IPS-18c (cell line): ENCODE measurements around the gene SPATA6.
"Not testable (repeated sequence)": the region's sequence is repeated elsewhere in the genome, so short reads cannot be mapped to it uniquely, and the experiment has no call there.

Source experiments
- H3K4me3 ChIP-seq: 2 replicates; pipeline ENCODE4 v1.7.0; 2013; ENCODE audit warnings: low read depth, mild to moderate bottlenecking, low read length, moderate library complexity; ENCODE audit not compliant: insufficient read depth
- H3K9me3 ChIP-seq: one replicate; pipeline ENCODE4 v1.6.1; 2013; ENCODE audit warnings: mild to moderate bottlenecking, low read length, moderate library complexity; ENCODE audit not compliant: control insufficient read depth, insufficient read depth

SPATA6 gene

GRCh38 chr1:48294094-48294493 lies 177.9 kb downstream of the SPATA6 start:
- H3K9me3 ChIP-seq, H3K4me3 ChIP-seq: not testable (repeated sequence)

- H3K4me3 ChIP-seq, result no peak overlapping the region
- no peaks in the 10 kb centered on the region for H3K9me3 ChIP-seq
These were observed 179.3 kb downstream of the SPATA6 start for GRCh38 chr1:48292706-48293105.

GRCh38 chr1:48291421-48291820 lies 180.6 kb downstream of the SPATA6 start:
- Histone ChIP-seq H3K4me3 (no peak overlapping the region), H3K9me3 (no peaks in the 10 kb centered on the region)

- Histone ChIP-seq H3K4me3 (no peak overlapping the region), H3K9me3 (no peaks in the 10 kb centered on the region)
These were observed 186.5 kb downstream of the SPATA6 start for GRCh38 chr1:48285525-48285924.

- H3K9me3 ChIP-seq, H3K4me3 ChIP-seq: not testable (repeated sequence)
These were observed 187.1 kb downstream of the SPATA6 start for GRCh38 chr1:48284696-48285420.

- not testable (repeated sequence) for H3K4me3 ChIP-seq, H3K9me3 ChIP-seq
These were observed 189.7 kb downstream of the SPATA6 start for GRCh38 chr1:48282329-48282728.

GRCh38 chr1:48277437-48277836 lies 194.6 kb downstream of the SPATA6 start:
- not testable (repeated sequence) for H3K9me3 ChIP-seq, H3K4me3 ChIP-seq

DNA sequence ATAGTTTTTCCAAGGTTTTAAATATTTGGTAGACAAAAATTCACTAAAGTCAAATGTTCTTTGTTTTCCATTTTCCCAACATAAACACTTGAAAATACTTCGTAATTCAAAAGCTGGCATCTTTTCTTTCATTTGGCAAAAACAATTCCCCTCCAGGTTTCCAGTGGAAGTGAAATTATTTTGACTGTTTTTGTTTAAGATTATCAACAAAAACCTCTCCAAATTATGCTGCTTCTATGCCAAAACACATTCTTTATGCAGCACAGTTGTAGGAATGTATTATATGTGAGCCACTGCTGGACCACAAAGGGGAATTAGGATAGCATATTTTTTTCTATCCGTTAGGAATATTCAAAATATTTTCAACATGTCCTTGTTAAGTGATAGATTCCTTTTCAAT lies 205.4 kb downstream of the SPATA6 start:
- no peak overlapping the region for H3K4me3 ChIP-seq
- peaks cover 5% of the 10 kb centered on the region for H3K9me3 ChIP-seq

DNA sequence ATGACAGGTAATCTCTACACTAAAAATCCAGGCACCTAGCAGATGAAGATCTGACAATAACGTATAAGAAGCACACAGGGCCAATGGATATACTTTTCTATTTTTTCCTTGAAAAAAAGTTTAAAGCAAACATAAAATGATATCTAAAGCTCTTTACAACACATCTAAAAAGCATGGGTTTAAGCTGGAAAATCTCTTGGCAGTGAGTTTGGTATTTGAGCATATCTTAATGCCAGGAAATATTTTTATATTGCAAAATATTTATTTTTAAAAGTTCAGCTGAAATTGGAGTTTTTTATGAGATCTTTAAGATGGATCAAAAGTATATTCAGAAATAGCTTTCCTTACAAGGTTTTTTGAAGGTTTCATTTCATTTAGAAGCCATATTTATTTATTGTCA lies 209.0 kb downstream of the SPATA6 start:
- peaks cover 5% of the 10 kb centered on the region for H3K9me3 ChIP-seq
- H3K4me3 ChIP-seq, result no peak overlapping the region

DNA sequence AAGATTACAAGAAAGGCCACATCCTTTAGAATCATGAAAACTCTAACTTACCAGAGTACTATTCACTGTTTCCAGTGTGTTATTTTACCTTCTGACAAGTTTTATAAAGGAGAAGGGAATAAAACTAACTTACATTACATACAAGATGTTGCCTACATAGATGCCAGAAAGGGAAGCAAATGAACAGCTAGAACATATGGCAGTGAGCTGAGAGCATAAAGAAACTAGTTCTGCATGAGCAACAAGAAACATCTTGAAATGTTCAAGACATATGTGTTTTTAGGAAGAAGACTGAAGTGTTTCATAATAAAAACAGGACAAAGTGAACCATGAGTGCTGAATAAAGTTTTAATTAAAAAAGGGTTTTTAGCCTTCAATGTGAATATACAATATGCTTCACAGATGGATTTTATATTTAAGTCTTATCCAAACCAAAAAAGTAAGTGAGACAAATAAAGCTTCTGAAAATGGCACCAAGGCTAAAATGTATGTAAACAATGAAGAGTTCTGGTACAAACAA lies 210.1 kb downstream of the SPATA6 start:
- Histone ChIP-seq H3K4me3 (no peak overlapping the region), H3K9me3 (no peaks in the 10 kb centered on the region)

DNA sequence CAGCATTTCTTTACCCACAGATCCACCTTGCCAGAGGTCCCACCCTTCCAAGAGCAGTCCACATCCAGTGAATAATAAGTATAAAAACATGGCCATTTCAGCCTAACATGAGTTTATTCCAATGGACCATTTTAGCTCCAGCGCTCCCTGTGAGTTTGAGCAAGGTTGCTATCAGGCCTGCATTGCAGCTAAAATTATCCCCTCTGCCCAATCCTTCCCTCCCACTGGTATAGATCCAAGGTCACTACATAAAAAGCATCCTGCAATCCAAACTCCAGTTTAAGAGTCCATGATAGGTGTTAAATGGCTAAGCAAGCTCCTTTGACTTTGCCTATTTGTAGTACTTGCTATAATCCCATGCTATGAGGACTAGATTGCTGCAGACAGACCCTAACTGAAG lies 213.9 kb downstream of the SPATA6 start:
- no peaks in the 10 kb centered on the region for H3K9me3 ChIP-seq
- H3K4me3 ChIP-seq, result no peak overlapping the region

- no peaks in the 10 kb centered on the region for H3K9me3 ChIP-seq
- H3K4me3 ChIP-seq, result no peak overlapping the region
These were observed 217.8 kb downstream of the SPATA6 start for GRCh38 chr1:48254254-48254653.

GRCh38 chr1:48251821-48252220 lies 220.2 kb downstream of the SPATA6 start:
- H3K4me3 ChIP-seq, result no peak overlapping the region
- no peaks in the 10 kb centered on the region for H3K9me3 ChIP-seq

- H3K9me3 ChIP-seq, result no peaks in the 10 kb centered on the region
- no peak overlapping the region for H3K4me3 ChIP-seq
These were observed 220.7 kb downstream of the SPATA6 start for GRCh38 chr1:48251323-48251722.

DNA sequence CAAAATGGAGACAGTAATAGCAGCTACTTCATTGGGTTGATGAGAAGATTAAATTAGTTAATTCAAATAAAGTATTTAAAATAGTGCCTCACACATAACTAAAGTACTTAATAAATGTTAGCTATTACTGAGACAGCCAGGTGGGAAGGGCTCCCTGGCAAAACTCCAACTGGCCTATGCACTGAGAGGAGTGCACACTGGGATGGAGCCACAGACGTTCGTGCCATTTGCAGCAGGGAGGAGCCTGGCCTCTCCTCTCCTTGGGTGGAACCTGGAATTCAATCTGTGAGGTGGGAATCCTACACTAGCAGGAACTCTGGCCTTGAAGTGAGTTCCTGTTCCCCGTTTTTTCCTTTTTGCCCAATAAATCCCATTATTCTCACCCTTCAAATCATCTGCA lies 221.4 kb downstream of the SPATA6 start:
- Histone ChIP-seq H3K9me3 (no peaks in the 10 kb centered on the region), H3K4me3 (no peak overlapping the region)

DNA sequence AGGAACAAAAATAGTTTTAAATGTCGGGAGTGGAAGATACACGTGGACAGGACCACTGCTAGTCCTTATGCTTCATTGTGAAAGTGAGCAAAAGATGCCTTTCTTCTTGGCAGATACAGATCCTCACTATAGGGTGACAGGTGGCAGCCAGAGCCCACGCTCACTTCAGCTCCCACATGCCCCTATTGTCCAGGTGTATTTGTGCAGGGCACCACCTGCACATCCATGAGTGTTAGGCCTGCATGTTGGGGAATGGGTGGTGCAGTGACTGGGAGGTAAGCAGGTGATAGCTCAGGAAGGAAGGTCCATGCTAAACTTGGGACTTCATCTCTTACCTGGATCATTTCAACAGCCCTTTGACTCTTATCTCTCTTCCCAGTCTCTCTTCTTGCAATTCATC lies 222.1 kb downstream of the SPATA6 start:
- H3K9me3 ChIP-seq, result no peaks in the 10 kb centered on the region
- H3K4me3 ChIP-seq, result no peak overlapping the region

- no peak overlapping the region for H3K4me3 ChIP-seq
- H3K9me3 ChIP-seq, result no peaks in the 10 kb centered on the region
These were observed 223.6 kb downstream of the SPATA6 start for GRCh38 chr1:48248356-48248755.

DNA sequence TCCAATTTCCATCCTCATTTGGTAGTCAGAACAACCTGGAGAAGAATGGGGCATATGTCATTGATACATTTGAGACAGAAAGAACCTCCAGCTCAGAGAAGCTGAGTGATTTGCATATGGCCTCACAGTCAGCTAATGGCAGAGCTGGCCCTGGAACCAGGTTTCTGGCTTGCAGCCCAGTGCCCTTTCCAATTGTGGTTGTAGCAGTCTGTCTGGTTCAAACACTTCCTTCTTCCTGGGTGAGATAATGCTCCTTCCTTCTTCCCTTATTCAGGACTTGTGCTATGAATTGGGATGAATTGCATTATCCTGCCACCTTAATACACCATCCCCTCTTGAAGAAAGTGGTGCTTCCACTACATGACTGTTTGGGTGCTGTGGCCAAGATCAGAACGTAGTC lies 225.3 kb downstream of the SPATA6 start:
- no peaks in the 10 kb centered on the region for H3K9me3 ChIP-seq
- no peak overlapping the region for H3K4me3 ChIP-seq
